Kidney epithelial cell (primary cell): ENCODE data around the gene MYH9. TPM values are rescaled to one million over a fixed set of nuclear protein-coding genes. Genes with fewer than 3 reads are reported as not detected.
A peak's percentile ranks its signal among the peaks of the same experiment; 100 is the strongest.

Experiments
- DNase-seq: peaks from one replicate; pipeline ENCODE4 v3.0.0-alpha.2; 2010; ENCODE audit warnings: low read depth
- H3K27me3 ChIP-seq: 2 replicates; pipeline ENCODE4 v1.6.0; 2011; ENCODE audit warnings: low read length; ENCODE audit not compliant: control insufficient read depth, insufficient read depth
- H3K36me3 ChIP-seq: 2 replicates; pipeline ENCODE4 v1.5.1; 2011; ENCODE audit warnings: low read length; ENCODE audit not compliant: control insufficient read depth, insufficient read depth
- H3K4me3 ChIP-seq: 2 replicates; pipeline ENCODE4 v1.5.1; 2011; ENCODE audit warnings: low read depth, mild to moderate bottlenecking, control low read depth, low read length
- total RNA-seq: library from RNA; depleted of rRNA; stranded (reverse); fragments of >200 nt; gene quantifications from 2 replicates; pipeline ENCODE4 v1.2.3, GENCODE V29; 2015
- TF ChIP-seq, protein P1 (sequence below): IDR thresholded peaks from 2 replicates; pipeline ENCODE4 v1.5.1; 2011; ENCODE audit warnings: mild to moderate bottlenecking, moderate library complexity, low read length, control low read depth, inconsistent platforms; ENCODE audit not compliant: insufficient read depth, poor library complexity, severe bottlenecking

Gene MYH9
- total RNA-seq, 1 donor from 2014 or later, result 1,580 TPM

DNA sequence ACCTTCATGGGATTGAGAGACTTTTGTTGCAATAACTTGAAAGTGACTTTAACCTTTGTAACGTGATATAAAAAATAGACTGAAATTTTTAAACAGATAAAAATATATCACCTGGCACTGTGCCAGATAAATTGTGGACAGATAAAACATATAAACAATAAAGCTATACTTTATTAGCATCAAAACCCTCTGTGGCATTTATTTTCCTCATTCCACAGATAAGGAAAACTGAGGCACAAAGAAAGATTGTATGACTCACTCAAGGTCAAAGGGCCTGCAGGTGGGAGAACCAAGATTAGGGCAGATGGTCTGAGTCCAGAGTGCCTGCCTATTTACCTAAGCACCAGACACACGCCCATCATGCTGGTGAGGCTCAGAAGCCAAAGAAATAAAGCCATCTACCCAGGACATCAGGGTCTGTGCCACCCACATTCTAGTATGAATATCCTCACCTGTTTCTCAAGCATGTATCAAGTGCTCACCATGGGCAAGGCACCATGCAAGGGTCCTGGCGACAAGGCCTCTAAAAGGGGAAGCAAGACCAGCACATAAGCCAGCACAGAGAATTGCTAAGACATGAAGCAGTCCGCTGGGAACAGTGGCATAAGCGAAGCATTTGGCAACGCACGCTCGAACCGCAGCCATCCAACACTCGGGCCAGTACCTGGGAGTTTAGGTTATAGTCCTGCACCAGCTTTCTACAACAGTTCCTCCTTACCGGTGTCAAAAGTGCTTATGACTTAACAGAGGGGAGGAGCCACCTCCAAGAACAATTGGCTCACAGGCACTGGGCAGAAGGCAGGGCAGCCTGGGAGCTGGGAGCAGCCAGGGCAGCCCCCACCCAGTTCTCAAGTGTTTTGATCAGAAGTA lies 17.6 kb downstream of the MYH9 start:
- H3K4me3 ChIP-seq, result no peak overlapping the region
- H3K27me3 ChIP-seq, result no peaks in the 10 kb centered on the region
- DNase-seq, result no peak
- TF ChIP-seq, protein P1, sequence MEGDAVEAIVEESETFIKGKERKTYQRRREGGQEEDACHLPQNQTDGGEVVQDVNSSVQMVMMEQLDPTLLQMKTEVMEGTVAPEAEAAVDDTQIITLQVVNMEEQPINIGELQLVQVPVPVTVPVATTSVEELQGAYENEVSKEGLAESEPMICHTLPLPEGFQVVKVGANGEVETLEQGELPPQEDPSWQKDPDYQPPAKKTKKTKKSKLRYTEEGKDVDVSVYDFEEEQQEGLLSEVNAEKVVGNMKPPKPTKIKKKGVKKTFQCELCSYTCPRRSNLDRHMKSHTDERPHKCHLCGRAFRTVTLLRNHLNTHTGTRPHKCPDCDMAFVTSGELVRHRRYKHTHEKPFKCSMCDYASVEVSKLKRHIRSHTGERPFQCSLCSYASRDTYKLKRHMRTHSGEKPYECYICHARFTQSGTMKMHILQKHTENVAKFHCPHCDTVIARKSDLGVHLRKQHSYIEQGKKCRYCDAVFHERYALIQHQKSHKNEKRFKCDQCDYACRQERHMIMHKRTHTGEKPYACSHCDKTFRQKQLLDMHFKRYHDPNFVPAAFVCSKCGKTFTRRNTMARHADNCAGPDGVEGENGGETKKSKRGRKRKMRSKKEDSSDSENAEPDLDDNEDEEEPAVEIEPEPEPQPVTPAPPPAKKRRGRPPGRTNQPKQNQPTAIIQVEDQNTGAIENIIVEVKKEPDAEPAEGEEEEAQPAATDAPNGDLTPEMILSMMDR, result no peak
- peaks cover 2% of the 10 kb centered on the region for H3K36me3 ChIP-seq

DNA sequence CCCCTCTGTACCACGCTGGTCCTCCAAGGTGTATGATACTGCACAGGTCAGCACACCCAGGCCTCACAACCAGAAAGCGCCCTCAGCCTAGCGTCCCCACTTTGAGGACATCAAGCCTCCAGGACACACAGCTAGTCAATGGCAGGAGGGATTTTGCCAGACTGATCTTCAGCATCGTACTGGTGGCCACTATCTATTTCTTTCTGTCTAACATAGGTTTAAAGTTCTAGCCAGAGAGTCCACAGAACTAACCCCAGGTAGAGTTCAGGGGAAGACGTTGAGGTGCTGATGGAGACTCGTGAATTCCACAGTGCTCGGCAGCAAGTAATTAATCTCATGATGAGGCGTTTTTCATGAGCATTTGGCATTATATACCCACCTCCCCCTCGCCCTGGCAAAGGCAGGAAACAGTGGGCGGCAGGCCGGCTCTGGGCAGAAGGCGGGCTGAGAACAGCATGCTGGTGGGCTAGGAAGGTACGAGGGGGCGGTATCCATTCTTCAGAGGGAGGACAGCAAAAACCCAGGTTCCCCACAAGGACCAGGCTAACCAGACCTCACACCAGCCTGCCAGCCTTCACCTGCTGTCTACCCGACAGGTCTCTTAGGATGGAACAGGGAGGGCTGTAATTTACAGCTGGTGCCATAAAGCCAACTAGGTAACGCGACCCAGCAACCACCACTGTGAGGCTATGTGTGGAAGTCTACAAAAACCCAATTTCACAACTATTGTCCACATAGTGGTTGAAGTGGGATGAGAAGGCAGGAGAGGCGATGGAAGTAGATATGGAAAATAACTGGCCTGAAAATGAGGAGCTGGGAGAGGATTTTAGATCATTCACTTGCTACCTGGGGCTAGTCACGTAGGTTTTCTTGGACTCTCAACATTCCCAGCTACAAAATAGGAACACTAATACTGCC lies 18.5 kb downstream of the MYH9 start:
- Histone ChIP-seq H3K36me3 (no peaks in the 10 kb centered on the region), H3K4me3 (no peak overlapping the region), H3K27me3 (no peaks in the 10 kb centered on the region)
- DNase-seq, result no peak
- TF ChIP-seq, protein P1, result no peak

DNA sequence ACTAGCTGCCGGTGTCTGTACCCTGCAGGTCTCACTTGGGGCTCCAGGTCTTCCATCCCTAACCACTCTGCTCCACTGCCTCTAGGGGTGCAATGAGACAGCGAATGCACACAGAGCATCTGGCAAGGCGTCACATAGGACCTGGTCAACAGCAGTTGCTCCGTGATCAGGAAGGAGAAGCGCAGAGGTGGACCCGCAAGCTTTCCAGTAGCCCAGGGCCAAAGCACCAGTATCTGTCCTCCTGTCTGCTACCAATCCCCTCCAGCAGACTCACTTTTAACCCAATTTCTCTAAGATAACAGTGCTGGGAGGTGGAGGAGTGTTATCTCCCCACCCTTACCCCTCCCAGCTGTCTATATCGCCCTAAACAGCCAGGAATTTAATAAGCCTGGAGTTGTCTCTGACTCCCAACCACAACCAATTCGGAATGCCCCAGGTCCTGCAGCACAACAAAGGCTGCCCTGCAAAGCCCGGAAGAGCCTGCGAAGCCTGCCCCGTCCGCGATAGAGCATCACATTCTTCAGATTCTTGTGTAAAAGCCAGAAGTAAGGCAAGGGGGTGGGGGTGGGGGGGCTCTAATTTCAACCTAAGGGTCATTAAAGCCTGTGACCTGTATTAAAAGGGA lies 19.3 kb downstream of the MYH9 start:
- no peaks in the 10 kb centered on the region for H3K27me3 ChIP-seq
- TF ChIP-seq, protein P1, result no peak
- H3K36me3 ChIP-seq, result no peaks in the 10 kb centered on the region
- H3K4me3 ChIP-seq, result no peak overlapping the region
- DNase-seq, result peak; percentile 72

DNA sequence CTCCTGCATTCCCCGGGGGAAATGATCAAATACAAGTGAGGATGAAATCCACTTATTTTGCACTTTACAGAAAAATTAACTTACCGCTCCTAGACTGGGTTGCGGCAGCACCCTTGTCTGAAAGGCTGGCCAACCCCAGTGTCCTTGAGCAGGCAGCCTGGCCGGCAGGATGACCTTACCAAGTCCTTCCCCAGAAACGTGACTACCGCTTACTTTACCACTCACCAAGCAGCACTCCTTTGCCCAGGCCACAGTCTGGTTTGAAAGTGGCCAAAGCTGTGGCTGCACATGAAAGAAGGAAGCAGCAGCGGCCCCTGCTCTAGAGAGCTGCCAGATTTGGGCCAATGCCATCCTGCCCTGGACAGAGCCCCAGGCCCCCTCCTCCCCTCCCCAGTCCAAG lies 20.3 kb downstream of the MYH9 start:
- Histone ChIP-seq H3K27me3 (no peaks in the 10 kb centered on the region), H3K36me3 (no peaks in the 10 kb centered on the region), H3K4me3 (no peak overlapping the region)
- TF ChIP-seq, protein P1, result no peak
- no peak for DNase-seq

DNA sequence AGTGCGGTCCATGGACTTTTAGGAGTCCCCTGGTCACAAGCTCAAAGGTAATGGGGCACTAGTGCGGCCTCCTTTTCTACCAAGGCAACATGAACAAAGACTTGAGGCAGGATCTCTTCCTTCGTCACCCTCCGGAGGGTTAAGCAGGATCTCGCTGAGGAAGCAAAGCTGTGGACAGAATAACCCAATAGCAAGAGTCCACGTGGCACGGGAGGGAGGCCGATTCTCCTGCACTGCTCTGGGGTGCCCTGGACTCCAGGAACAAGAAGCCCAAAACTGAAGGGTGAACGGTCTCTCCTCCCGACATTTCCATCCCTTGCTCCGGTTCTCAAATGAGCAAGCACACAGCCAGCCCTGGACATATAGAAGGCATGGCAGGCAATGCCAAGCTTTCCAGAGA lies 20.7 kb downstream of the MYH9 start:
- DNase-seq, result no peak
- Histone ChIP-seq H3K36me3 (no peaks in the 10 kb centered on the region), H3K4me3 (no peak overlapping the region), H3K27me3 (no peaks in the 10 kb centered on the region)
- TF ChIP-seq, protein P1, result no peak
